Smooth muscle cell of the brain vasculature (primary cell): ENCODE results near the gene TMSB4X.

Source experiments
- DNase-seq: peaks from one replicate; pipeline ENCODE4 v3.0.0-alpha.2; 2012; ENCODE audit warnings: low read depth, low spot score

Gene TMSB4X

DNA sequence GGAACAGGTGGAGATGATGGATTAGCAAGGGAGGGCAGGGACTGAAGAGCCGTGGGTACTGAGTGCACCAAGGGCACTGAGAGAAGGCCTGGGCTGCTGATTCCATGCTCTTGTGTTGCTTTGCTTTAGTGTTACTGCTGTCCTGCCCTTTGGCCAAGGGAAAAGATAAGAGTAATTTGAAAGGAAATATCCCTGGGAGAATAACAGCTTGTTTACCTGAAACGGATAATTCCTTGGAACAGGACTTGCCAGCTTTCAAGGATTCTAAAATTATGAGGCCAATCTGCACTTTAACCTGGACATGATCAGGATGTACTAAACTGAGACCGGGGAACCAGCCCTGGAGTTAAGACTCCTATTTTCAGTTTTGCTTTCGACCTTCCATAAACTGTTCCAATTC is 49.1 kb downstream of the TMSB4X start:
- DNase-seq: no peak

DNA sequence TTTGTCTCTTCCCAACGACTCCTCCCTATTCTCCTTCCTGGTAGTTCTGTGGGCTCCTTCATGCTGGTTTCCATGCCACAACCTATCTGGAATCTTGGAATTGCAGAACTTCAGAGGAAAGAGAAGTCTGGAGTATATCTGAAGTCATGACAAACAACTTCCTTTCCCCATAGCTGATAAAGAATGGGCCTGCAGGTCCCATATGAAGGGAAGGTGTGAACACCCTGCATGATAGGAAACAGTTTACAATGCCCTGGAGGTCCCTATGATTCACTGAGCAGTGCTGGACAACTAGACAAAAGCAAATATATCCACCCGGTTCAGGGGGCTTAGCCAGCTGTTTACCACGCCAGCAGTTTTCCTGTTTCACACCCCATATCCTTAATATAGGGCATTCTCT is 50.1 kb downstream of the TMSB4X start:
- no peak for DNase-seq
